OCI-LY3 (cell line): ENCODE measurements around the gene CISD2.

Source experiments
- CTCF ChIP-seq: fragments of 200-600, 300-600 bp; sonication (generic); IDR thresholded peaks from 2 replicates; pipeline ENCODE4 v1.5.1; 2014; ENCODE audit warnings: antibody characterized with exemption, low read length, low read depth
- EZH2phosphoT487 ChIP-seq: fragments of 200-600 bp; shearing (Covaris generic); IDR thresholded peaks from 2 replicates; pipeline ENCODE4 v1.6.1; 2018; ENCODE audit warnings: antibody characterized with exemption, mixed run types, low read depth

GRCh38 chr4:102836596-102836995 lies 32.2 kb upstream of the CISD2 start:
- no peak for TF ChIP-seq CTCF
- TF ChIP-seq EZH2phosphoT487 = no peak
